Activated T-cell treated with anti-CD3 and anti-CD28 coated beads, Interleukin-2, amount 50 U/mL, for 24 hours (primary cell): ENCODE measurements around the gene IGFLR1.
A peak's percentile ranks its signal among the peaks of the same experiment; 100 is the strongest.

Experiments used
- DNase-seq: peaks from one replicate; pipeline ENCODE4 v3.0.0-alpha.2; 2020
- H3K27ac Mint-ChIP-seq: 2 replicates; pipeline ENCODE4 v1.8.0; 2020; ENCODE audit warnings: mild to moderate bottlenecking, mixed read lengths
- H3K27me3 Mint-ChIP-seq: 2 replicates; pipeline ENCODE4 v1.8.0; 2020; ENCODE audit warnings: mixed read lengths
- H3K36me3 Mint-ChIP-seq: 2 replicates; pipeline ENCODE4 v1.8.0; 2020; ENCODE audit warnings: low read depth, mixed read lengths
- H3K4me1 Mint-ChIP-seq: 2 replicates; pipeline ENCODE4 v1.8.0; 2020; ENCODE audit warnings: low read depth, mixed read lengths
- H3K4me3 Mint-ChIP-seq: 2 replicates; pipeline ENCODE4 v1.8.0; 2020; ENCODE audit warnings: mild to moderate bottlenecking, moderate library complexity, mixed read lengths
- H3K9me3 Mint-ChIP-seq: 2 replicates; pipeline ENCODE4 v1.8.0; 2020; ENCODE audit warnings: mixed read lengths

IGFLR1 gene

GRCh38 chr19:35741203-35741515 is 1.1 kb downstream of the IGFLR1 start:
- peak overlapping the region; percentile 98 for H3K27ac Mint-ChIP-seq

GRCh38 chr19:35740423-35741202 is 1.6 kb downstream of the IGFLR1 start:
- Mint-ChIP-seq H3K4me3 (peak overlapping the region; percentile 99), H3K36me3 (peaks cover 85% of the 10 kb centered on the region), H3K27me3 (no peaks in the 10 kb centered on the region), H3K9me3 (no peaks in the 10 kb centered on the region), H3K27ac (peak overlapping the region; percentile 96), H3K4me1 (peaks cover 54% of the 10 kb centered on the region)
- peak; percentile 95 for DNase-seq

More at GRCh38 chr19:35741203-35741515, 1.1 kb downstream of the IGFLR1 start:
- peaks cover 84% of the 10 kb centered on the region for H3K36me3 Mint-ChIP-seq
- peaks cover 60% of the 10 kb centered on the region for H3K4me1 Mint-ChIP-seq
- H3K4me3 Mint-ChIP-seq, result peak overlapping the region; percentile 99
- no peak for DNase-seq
- no peaks in the 10 kb centered on the region for H3K27me3 Mint-ChIP-seq
- no peaks in the 10 kb centered on the region for H3K9me3 Mint-ChIP-seq

- DNase-seq, result no peak
- no peaks in the 10 kb centered on the region for H3K27me3 Mint-ChIP-seq
- no peaks in the 10 kb centered on the region for H3K9me3 Mint-ChIP-seq
- peaks cover 86% of the 10 kb centered on the region for H3K36me3 Mint-ChIP-seq
- peak overlapping the region; percentile 96 for H3K27ac Mint-ChIP-seq
- peak overlapping the region; percentile 99 for H3K4me3 Mint-ChIP-seq
- H3K4me1 Mint-ChIP-seq, result peaks cover 54% of the 10 kb centered on the region
Measured at GRCh38 chr19:35740108-35740422, 2.2 kb downstream of the IGFLR1 start.

GRCh38 chr19:35739275-35740107 is 2.8 kb downstream of the IGFLR1 start:
- H3K4me1 Mint-ChIP-seq, result peaks cover 54% of the 10 kb centered on the region
- peaks cover 88% of the 10 kb centered on the region for H3K36me3 Mint-ChIP-seq
- DNase-seq, result no peak
- no peaks in the 10 kb centered on the region for H3K27me3 Mint-ChIP-seq
- H3K27ac Mint-ChIP-seq, result peak overlapping the region; percentile 96
- H3K9me3 Mint-ChIP-seq, result no peaks in the 10 kb centered on the region
- peak overlapping the region; percentile 99 for H3K4me3 Mint-ChIP-seq

GRCh38 chr19:35738887-35739229 is 3.4 kb downstream of the IGFLR1 start:
- peaks cover 88% of the 10 kb centered on the region for H3K36me3 Mint-ChIP-seq
- H3K4me3 Mint-ChIP-seq, result no peak overlapping the region
- no peak for DNase-seq
- H3K9me3 Mint-ChIP-seq, result no peaks in the 10 kb centered on the region
- H3K27me3 Mint-ChIP-seq, result no peaks in the 10 kb centered on the region
- H3K4me1 Mint-ChIP-seq, result peaks cover 47% of the 10 kb centered on the region
- H3K27ac Mint-ChIP-seq, result peak overlapping the region; percentile 96

GRCh38 chr19:35738021-35738886 is 4.0 kb downstream of the IGFLR1 start:
- H3K27ac Mint-ChIP-seq, result peak overlapping the region; percentile 96
- no peak for DNase-seq
- H3K36me3 Mint-ChIP-seq, result peaks cover 90% of the 10 kb centered on the region
- no peaks in the 10 kb centered on the region for H3K27me3 Mint-ChIP-seq
- no peak overlapping the region for H3K4me3 Mint-ChIP-seq
- H3K9me3 Mint-ChIP-seq, result no peaks in the 10 kb centered on the region
- H3K4me1 Mint-ChIP-seq, result peaks cover 42% of the 10 kb centered on the region

- no peaks in the 10 kb centered on the region for H3K27me3 Mint-ChIP-seq
- no peaks in the 10 kb centered on the region for H3K9me3 Mint-ChIP-seq
- peak overlapping the region; percentile 88 for H3K27ac Mint-ChIP-seq
- H3K36me3 Mint-ChIP-seq, result peaks cover 89% of the 10 kb centered on the region
- DNase-seq, result no peak
- peaks cover 32% of the 10 kb centered on the region for H3K4me1 Mint-ChIP-seq
- no peak overlapping the region for H3K4me3 Mint-ChIP-seq
Measured at GRCh38 chr19:35736913-35737886, 5.1 kb downstream of the IGFLR1 start.

GRCh38 chr19:35734889-35735288 is 7.4 kb downstream of the IGFLR1 start:
- Mint-ChIP-seq H3K4me1 (peaks cover 23% of the 10 kb centered on the region), H3K27me3 (no peaks in the 10 kb centered on the region), H3K9me3 (no peaks in the 10 kb centered on the region), H3K4me3 (no peak overlapping the region), H3K36me3 (peaks cover 95% of the 10 kb centered on the region), H3K27ac (peak overlapping the region; percentile 77)
- DNase-seq, result no peak

- DNase-seq, result no peak
- Mint-ChIP-seq H3K4me1 (peaks cover 17% of the 10 kb centered on the region), H3K27ac (peak overlapping the region; percentile 77), H3K27me3 (no peaks in the 10 kb centered on the region), H3K4me3 (no peak overlapping the region), H3K36me3 (peaks cover 96% of the 10 kb centered on the region), H3K9me3 (no peaks in the 10 kb centered on the region)
Measured at GRCh38 chr19:35734273-35734672, 8.0 kb downstream of the IGFLR1 start.

- no peak for DNase-seq
- Mint-ChIP-seq H3K36me3 (peaks cover 96% of the 10 kb centered on the region), H3K27me3 (no peaks in the 10 kb centered on the region), H3K27ac (peak overlapping the region; percentile 77), H3K4me1 (peaks cover 11% of the 10 kb centered on the region), H3K9me3 (no peaks in the 10 kb centered on the region), H3K4me3 (no peak overlapping the region)
Measured at GRCh38 chr19:35733180-35734125, 8.8 kb downstream of the IGFLR1 start.

- Mint-ChIP-seq H3K9me3 (no peaks in the 10 kb centered on the region), H3K4me3 (no peak overlapping the region), H3K27ac (no peak overlapping the region), H3K27me3 (no peaks in the 10 kb centered on the region), H3K36me3 (peaks cover 96% of the 10 kb centered on the region), H3K4me1 (peaks cover 11% of the 10 kb centered on the region)
- no peak for DNase-seq
Measured at GRCh38 chr19:35732540-35733179, 9.6 kb downstream of the IGFLR1 start.

GRCh38 chr19:35731779-35732405 is 10.4 kb downstream of the IGFLR1 start:
- H3K9me3 Mint-ChIP-seq, result no peaks in the 10 kb centered on the region
- H3K36me3 Mint-ChIP-seq, result peaks cover 96% of the 10 kb centered on the region
- no peak overlapping the region for H3K4me3 Mint-ChIP-seq
- no peak for DNase-seq
- H3K4me1 Mint-ChIP-seq, result peaks cover 8% of the 10 kb centered on the region
- H3K27ac Mint-ChIP-seq, result peak overlapping the region; percentile 37
- H3K27me3 Mint-ChIP-seq, result no peaks in the 10 kb centered on the region
